T follicular helper cell (primary cell): ENCODE measurements around the gene TRIM71.
"Not testable (repeated sequence)": the region's sequence is repeated elsewhere in the genome, so short reads cannot be mapped to it uniquely, and the experiment has no call there.

Experiments
- DNase-seq: peaks from one replicate; pipeline ENCODE4 v3.0.0-alpha.2; 2020; ENCODE audit warnings: low read depth

Gene TRIM71

DNA sequence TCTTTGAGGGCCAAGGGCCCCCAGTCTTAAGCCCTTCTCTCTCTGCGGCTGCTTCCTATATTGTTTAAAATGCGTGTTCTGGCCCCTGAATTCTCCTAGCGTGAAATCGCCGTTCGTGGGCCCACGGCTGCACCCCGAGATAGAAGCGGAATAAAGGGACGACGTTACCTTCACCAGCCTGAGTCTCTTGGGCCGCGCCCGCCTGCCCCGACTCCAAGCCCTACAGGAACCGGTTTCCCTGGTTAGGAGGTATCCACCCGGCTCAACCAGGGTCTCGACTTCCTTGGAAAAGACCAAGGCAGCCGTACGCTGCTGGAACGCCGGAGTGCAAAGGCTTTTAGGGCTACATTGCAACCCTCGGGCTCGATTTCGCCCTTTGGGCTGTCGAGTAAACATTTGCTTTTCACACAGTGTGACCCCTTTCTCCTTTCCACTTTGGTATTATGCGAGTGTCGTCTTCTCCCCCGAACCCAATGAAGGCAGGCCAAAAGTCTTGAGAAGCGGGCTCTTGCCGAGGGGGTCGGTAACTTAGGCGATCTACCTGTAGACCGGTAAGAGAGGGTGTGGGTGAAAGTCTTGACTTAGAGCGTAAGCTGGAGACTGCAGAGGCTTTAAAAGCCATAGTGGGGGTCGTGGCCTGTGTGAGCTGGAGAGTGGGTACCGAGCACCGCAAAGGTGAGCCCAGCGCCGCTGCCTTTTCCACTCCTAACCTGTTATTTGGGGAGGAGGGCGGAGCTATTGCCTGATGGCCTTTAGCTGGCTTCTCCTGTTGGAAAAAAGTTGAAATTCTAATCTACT lies 2.0 kb downstream of the TRIM71 start:
- DNase-seq, result no peak

DNA sequence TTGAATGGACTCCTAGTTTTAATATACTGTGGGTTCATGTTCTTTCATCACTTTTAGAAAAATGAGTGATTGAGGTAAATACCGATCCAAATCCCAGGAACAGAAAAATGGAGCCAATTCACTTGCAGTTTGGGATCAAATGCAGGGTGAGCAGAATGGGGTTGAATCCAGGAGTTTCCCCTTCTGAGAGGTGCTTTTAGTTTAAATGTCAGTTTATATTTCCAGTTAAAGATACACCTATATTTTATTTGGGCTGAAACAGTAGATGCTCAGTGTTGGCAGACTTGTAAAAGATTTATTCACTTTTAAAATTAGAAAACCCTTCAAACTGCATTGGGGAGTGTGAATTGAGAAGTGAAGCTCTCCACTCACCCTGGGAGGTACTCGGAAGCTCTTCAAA lies 2.6 kb downstream of the TRIM71 start:
- DNase-seq, result no peak

DNA sequence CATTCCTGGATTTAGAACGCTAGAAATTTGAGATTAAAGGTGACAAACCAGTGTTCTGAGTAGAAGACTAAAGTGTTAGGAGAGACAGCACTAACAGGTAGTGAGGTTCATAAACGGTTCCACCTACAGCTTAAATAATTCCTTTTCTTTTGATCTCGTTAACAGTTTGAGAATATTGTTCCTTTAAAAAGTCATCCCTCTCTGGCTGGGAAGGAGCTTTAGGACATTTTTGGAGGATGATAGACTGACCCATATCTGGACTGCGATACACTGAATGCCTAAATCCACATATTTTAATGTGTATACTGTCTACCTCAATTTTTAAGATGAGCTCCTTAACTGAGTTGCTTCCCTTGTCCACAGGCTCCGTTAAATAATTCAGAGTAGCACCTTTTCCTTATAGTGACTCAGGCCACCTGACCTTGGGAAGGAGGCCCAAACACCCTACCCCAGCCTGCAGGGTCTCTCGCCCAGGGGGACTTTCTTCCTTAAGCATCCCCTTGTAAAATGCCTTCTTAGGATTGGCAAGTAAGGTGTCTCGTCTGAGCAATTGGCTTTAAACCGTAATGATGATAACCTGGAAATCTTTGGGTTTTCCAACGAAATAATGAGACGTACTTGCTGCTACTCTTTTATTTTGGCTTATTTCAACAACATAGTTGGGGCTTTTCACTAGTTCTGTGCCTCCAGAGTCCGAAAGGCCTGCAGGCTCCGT lies 3.3 kb downstream of the TRIM71 start:
- no peak for DNase-seq

DNA sequence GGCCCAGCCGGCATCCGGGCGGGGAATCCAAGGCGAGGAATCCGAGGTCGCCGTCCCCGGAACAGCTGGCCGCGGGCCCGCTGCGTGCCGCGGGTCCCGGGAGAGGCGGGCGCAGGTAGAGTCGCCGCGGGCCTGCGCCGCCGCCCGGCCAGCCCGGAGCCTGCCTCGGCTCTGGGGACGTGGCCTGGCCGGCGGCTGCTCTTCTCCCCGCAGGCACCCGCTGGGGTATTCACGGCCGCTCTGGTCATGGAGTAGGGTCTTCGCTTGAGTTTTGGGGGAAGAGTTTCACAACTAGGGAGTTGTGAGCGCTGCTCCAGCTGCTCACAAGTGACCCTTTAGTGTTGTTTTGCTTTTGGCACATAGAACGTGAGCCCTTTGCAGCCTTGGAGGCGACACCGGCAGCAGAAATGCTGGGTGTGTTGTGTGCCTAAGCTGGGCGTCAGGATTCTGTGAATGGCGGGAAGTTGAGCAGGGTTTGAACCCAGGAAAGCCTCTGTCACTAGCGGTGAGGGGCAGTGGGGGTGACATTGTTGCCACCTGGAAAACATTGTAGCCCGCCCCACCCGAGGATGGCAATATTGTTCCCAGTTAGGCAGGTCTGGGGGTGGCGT lies 4.0 kb downstream of the TRIM71 start:
- DNase-seq, result no peak

DNA sequence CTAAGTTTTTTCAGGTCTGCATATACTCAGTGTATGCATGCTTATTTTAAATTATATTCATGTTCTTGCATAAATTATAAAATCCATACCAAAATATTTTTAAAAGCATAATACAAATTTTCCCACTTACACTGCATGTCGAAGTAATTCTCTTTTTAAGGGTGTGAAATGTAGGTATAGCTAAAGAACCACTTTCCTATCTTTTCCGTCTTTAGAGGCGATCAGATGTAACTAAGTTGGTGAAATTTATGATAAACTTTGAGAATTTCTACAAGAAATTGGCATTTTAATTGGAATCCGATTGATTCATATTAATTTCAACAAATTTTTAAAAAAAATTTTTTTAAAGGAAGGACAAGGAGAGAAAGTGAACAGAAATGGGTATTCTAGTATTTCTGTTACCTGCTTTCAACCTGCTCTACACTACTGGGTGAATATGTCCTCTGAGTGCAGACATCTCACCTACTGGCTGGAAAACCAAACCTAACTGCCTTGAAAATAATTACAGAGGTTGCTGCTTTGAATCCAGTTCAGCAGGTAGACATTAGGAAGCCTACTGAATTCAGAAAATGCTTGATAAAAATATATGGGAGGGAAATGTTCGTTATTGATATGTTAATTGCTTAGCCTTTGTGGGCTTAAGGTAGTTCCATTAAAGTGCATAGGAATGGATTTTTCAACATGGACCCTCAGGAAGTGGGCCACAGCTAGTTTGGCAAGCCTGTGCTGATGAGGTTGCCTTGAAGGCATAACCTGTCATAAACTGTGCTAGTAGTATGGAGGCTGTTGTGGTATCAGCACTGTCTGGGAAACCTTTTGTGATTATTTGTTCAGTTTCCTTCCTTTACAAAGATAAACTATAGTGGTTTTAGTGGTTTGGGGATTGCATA lies 5.1 kb downstream of the TRIM71 start:
- DNase-seq, result no peak

DNA sequence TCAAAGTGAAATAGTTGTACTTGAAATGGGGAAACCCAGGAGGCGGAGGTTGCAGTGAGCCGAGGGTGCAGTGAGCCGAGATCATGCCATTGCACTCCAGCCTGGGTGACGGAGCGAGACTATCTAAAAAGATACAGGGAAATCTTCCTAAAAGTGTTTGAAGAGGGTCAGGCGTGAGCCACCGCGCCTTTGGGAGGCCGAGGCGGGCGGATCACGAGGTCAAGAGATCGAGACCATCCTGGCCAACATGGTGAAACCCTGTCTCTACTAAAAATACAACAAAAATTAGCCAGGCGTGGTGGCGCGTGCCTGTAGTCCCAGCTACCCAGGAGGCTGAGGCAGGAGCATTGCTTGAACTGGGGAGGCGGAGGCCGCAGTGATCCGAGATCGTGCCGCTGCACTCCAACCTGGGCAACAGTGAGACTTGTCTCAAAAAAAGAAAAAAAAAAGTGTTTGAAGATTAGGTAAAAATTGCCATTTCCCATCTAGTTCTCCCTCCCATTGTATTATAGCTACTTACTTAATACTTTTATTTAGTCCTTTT lies 5.9 kb downstream of the TRIM71 start:
- DNase-seq, result not testable (repeated sequence)

DNA sequence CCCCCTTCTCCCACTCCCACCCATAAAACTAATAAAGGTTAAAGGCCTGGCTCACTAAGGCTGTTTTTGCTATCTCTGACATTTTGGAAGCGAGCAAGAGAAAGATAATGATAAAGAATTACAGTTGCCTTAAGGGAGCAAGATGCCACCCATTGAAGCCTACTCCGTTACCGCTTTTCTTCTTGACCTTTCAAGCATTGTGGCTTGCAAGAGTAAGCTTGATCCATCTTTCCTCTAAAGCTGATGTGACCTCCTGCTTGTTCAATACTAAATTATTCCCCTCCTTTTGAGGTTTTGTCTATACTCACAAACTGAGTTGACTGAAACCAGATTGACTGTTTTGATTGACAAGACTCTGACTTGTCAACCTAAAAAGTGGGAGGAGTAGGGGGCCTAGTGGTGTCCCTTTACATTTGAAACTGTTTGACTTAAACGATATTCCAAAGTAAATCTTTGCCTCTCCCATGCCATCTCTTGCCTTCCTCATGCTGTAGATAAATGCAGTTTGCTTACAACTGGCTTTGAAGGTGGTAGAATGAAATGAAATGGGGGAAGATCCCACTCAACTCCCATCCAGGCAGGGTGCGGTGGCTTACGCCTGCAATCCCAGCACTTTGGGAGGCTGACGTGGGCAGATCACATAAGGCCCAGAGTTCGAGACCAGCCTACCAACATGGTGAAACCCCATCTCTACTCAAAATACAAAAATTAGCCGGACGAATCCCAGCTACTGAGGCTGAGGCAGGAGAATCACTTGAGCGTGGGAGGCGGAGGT lies 8.0 kb downstream of the TRIM71 start:
- no peak for DNase-seq

DNA sequence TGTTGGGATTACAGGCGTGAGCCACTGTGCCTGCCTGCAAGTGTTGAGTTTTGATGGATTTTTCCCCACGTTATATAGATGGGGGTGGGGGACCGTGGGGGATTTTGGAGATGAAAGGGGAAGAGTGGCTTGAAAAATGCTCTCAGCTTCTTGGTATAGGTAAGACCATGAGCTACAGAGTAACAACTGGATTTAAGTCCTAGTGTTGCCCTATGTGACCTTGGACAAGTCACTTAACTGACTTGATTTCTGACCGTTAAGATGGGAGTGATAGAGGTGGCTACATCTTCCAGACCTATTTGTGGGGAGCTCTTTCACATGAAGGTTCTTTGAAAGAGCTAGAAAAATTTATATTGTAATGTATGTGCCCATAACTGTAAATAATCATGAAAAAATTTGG lies 13.3 kb downstream of the TRIM71 start:
- DNase-seq, result no peak

DNA sequence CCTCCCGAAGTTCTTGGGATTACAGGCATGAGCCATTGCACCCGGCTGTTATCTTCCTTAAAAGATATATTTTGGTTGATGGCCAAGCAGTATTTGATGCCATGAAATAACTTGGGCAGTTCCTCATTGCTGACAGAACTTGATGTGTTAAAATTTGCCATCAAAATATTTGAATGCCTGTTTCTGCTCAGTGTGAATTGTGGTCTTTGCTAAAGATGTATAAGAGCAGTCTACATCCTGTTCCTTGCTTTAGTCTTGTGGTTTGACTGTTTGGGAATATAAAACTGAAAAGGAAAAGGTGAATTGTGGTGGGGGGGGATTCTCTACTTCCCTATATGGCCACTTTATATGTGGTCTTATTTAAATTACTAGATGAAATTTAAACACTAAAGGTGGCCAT lies 14.0 kb downstream of the TRIM71 start:
- DNase-seq, result no peak

DNA sequence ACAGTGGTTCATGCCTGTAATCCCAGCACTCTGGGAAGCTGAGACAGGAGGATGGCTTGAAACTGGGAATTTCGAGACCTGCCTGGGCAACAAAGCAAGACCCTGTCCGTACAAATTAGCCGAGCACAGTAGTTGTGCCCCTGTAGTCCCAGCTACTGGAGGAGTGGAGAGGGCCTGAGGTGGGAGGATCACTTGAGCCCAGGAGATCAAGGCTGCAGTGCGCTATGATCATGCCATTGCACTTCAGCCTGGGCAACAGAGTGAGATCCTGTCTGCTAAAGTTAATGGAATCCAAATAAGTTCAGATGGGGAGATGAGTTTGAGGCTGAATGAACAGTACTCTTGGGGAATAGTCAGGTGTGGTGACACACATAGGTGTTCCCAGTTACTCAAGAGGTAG lies 14.4 kb downstream of the TRIM71 start:
- no peak for DNase-seq

DNA sequence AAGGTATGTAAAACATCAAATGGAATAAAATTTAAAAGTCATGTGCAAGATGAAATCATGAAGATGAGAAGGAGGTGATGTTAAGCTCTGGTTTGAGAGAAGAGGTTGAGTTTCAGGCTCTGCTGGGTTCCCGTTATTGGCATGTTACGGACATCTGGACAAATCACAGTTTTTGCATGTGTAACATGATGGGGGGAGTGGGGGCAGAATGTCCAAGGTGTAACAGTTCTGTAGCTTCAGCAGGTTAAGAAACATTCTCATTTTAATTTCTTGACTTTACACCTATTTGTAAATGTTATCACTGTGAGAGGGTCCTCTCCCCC lies 17.2 kb downstream of the TRIM71 start:
- DNase-seq, result no peak

DNA sequence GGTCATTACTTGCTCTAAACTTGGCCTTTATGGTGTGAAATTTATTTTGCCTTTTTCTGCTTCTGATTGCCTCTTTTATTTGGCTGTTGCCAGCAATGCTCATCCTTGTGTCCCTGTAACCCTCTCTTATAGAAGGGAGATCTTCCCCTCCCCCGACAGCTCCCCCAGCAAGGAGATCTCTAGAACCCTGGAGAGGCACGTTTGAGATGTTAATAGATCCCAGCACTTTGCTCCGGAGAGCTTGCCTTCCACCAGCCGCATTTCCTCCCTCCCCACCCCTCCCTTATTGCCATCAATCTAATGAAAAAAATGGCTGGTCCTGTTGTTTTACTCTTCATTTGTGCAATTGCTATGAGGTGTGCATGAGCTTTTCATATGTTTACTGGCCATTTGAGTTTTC lies 18.2 kb downstream of the TRIM71 start:
- DNase-seq, result no peak

DNA sequence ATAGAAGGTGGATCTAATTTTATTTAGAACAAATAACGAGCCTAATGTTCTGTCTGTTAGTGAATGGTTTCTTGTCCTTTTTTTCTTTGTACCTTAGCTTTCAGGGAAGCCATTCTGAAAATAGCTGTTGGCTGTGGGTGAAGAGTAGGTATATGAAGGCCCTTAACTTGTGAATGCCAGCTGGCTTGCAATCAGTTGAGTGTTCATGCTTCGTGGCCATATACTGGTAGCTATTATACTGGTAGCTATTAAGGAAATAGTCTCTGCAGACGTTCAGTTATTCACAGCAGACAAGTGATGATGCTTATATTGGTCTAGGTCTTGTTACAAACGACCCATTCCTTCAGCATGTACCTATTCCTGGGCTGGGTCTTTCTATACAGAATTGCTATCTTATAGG lies 18.8 kb downstream of the TRIM71 start:
- DNase-seq, result no peak

DNA sequence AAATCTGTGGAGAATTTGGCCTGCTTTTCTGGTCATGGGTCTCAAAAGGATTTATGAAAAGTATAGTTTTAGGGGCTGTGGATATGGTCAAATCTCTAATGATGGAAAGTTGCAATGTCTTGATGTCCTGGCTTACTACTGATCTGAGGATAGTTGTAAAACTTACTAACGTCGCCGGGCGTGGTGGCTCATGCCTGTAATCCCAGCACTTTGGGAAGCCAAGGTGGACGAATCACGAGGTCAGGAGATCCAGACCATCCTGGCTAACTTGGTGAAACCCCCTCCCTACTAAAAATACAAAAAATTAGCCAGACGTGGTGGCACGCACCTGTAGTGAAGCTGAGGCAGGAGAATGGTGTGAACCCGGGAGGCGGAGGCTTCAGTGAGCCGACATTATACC lies 19.6 kb downstream of the TRIM71 start:
- no peak for DNase-seq

DNA sequence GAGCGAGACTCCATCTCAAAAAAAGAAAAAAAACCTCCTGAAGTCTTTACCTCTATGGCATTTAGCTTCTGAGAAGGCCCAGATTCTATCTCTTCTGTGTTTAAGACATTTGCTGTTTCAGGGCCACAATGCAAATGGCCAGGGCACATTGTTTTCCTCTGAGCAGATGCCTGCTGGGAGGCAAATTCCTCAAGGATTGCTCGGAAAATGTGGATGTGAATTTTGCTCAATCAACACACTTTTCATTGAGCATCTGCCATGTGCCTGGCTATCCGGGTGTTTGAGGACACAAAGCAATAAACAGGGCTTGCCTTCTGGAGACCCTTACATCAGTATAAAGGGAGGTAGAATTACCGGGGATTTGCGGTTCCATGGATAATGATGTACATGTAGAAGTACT lies 20.0 kb downstream of the TRIM71 start:
- DNase-seq, result no peak

DNA sequence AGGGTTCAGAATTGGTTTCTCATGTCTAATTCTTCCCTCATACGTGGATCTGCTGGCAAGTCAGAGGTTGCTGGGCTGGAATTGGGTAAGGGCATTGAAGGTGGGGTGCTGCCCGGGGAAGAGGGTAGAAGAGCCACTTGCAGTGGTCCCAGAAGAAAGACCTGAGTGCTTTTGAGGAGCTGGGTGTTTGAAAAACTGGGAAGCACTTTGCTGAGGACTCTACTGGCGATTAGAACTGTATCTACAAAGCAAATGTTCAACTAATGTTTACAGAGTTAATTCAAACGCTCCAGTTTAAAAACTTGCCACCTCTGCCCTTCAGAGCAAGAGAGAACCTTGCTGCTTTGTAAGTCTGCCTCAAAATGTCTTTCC lies 21.9 kb downstream of the TRIM71 start:
- DNase-seq, result no peak

DNA sequence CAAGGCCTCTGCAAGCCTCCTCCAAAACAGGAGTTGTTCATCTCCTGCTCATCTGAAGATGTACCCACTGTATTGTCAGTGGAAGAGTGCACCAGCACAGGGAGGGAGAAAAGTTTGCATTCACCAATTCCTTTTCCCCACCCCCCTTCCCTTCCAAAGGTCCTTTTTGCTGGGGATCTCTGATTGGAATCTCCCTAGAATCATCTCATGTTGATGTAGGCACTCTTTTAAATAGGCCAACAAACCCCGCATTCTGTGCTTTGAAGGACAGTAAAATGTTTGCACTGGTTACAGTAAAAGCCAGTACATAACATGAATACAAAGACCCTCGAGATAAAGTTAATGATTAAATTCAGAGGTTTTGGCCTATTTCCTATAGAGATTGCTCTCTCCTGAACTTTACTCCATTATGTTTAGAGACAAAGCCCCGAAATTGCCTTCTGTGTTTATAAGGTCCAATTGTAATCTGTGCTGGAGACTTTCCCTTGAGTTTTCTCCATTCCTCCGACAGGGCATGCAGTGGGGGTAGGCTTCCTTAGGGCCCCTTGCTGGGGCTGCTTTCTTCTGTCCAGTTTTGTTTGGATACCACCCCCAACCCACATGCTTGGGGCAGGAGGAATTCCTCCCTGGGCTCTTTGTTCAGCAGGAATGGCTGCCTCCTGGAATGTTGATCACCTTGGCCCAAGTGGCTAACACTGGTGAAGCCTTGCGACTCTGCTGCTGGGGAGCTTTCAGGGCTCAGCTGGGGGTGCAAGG lies 22.5 kb downstream of the TRIM71 start:
- no peak for DNase-seq

DNA sequence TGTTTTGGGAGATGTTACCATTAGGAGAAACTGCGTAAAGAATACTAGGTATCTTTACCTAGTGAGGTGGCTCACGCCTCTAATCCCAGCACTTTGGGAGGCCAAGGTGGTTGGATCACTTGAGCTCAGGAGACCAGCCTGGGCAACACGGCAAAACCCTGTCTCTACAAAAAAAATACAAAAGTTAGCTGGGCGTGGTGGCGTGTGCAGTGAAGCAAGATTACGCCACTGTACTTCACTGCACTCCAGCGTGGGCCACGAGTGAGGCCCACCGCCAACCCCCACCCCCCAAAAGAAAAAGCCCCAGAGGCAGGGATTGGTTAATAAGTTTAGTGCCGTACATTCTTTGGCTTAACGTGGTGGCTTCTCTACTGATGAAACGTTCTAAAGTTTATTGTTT lies 23.5 kb downstream of the TRIM71 start:
- DNase-seq, result no peak

DNA sequence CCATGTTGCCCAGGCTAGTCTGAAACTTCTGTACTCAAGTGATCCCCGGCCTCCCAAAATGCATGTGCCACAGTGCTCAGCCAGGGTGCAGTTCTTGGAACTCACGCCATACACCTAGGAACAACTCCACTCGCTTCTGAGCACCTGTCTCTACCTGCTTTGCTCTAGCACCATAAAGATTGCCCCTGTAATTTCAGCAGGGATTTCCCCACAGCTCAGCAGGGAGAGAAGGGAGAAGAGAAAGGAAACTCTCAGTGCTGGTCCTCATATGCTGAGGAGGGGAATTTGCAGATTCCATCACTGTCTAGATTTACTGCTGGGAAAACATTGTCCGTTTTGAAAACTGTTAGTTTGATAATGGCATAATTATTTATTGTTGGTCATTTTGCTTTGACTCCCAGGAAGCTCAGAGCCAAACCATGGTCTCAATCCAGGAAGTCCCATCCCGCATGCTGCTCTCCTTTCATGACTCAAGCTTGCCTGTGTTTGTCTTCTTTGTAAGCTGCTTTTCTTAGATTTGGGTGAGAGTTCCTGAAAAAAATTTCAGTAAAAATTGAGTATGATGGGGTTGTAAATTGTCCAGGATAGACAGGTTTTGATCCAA lies 24.2 kb downstream of the TRIM71 start:
- DNase-seq, result no peak

DNA sequence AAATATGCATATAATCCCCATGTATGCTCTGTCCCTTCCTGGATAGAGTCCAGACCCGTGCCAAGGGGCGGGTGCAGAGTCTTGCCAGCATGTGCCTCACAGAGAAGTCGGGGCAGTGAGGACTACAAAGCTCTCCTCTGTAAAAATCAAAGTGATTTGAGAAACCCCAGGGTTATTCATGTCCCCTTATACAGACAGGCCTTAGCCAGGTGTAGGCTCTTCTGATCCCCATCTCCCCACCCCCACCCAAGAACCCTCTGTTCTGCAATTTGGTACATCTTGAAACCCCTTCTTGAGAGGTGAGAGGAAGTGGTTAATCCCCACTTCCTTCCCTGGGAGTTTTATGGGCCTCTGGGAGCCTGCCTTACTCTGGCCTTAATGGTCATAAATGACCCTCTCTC lies 24.7 kb downstream of the TRIM71 start:
- DNase-seq, result no peak
